ENCODE results near the gene GATC. TPM values are rescaled to one million over a fixed set of nuclear protein-coding genes. Genes with fewer than 3 reads are reported as not detected.

The GATC gene
- total and polyA plus RNA-seq, 2 donors (not counting 1 experiment from before 2014, with no cell fraction given) = 15.0 to 26.0 TPM

DNA sequence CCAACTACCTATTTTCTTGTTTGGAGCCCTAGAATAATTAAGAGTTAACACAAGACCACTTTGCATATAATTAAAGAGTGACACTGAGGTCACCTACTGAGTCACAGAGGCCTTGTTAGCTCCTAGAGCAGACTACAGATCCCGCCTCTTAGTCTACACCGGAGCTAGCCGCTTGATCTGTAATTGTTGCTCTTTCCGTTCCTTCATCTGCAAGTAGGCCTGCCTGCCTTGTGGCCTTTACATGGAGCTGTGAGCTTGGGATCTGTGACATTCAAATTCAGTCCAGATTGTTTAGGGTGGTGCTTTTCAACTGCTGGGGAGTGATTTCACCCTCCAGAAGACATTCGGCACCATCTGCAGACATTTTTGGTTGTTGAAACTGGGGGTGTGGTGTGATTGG, 44.1 kb downstream of the GATC start:
- Mint-ChIP-seq H3K4me3 (no peak overlapping the region), H3K27me3 (no peaks in the 10 kb centered on the region), H3K4me1 (peaks cover 9% of the 10 kb centered on the region), H3K27ac (no peak overlapping the region), H3K9me3 (ENCODE audit: insufficient read depth) (no peaks in the 10 kb centered on the region)
- TF ChIP-seq EZH2 (IDR thresholded peaks at IDR 0.05; ENCODE audit: borderline replicate concordance, insufficient read depth, low read depth, low read length, poor library complexity, severe bottlenecking) = no peak
- no peak for TF ChIP-seq CTCF (IDR thresholded peaks at IDR 0.05)
- Histone ChIP-seq H3K36me3 (replicated peaks in 1 of 2; ENCODE audit: control extremely low read depth in 1 of 2, control insufficient read depth in 1 of 2, extremely low read depth in 1 of 2, insufficient read depth in 2 of 2, low read length in 1 of 2) (no peaks in the 10 kb centered on the region), H3K27ac (ENCODE audit: low read length in 2 of 2) (no peak overlapping the region), H3K27me3 (replicated peaks in 1 of 4; ENCODE audit: control extremely low read depth in 1 of 4, control insufficient read depth in 3 of 4, insufficient read depth in 4 of 4, low read length in 3 of 4) (no peaks in the 10 kb centered on the region), H2AFZ (ENCODE audit: insufficient read depth, low read depth, low read length, poor library complexity, severe bottlenecking) (no peak overlapping the region), H3K4me1 (ENCODE audit: control insufficient read depth in 2 of 2, insufficient read depth in 2 of 2, low read length in 2 of 2) (peaks cover 4 to 5% of the 10 kb centered on the region in 2 donors), H3K4me2 (replicated peaks; ENCODE audit: low read depth, low read length, poor library complexity, severe bottlenecking) (no peak overlapping the region), H3K9ac (ENCODE audit: low read length) (no peak overlapping the region), H3K79me2 (ENCODE audit: control insufficient read depth, insufficient read depth, low read length) (peaks cover 5% of the 10 kb centered on the region), H4K20me1 (ENCODE audit: control insufficient read depth, insufficient read depth, low read length, poor library complexity, severe bottlenecking) (no peaks in the 10 kb centered on the region), H3K4me3 (ENCODE audit: control extremely low read depth in 1 of 5, extremely low read depth in 1 of 5, insufficient read depth in 1 of 5, low read depth in 2 of 5, low read length in 4 of 5) (no peak overlapping the region), H3K9me3 (ENCODE audit: control extremely low read depth in 1 of 3, control insufficient read depth in 2 of 3, insufficient read depth in 1 of 3, low read length in 2 of 3) (no peaks in the 10 kb centered on the region)
- ATAC-seq (ENCODE audit: low read depth) (no peak), DNase-seq (no peak)
- WGBS (ENCODE audit: insufficient coverage) = 100% methylated on average over 1 of the region's 5 CpGs
- intact Hi-C loops (cut with micrococcal nuclease) = no loop called here
- ChIA-PET CTCF (interaction anchor here (1.7 kb wide), 1 partner anchor 22 kb away, joined by 4 read pairs; no protein-coding TSS in a partner anchor), POLR2A (no interaction called here)

DNA sequence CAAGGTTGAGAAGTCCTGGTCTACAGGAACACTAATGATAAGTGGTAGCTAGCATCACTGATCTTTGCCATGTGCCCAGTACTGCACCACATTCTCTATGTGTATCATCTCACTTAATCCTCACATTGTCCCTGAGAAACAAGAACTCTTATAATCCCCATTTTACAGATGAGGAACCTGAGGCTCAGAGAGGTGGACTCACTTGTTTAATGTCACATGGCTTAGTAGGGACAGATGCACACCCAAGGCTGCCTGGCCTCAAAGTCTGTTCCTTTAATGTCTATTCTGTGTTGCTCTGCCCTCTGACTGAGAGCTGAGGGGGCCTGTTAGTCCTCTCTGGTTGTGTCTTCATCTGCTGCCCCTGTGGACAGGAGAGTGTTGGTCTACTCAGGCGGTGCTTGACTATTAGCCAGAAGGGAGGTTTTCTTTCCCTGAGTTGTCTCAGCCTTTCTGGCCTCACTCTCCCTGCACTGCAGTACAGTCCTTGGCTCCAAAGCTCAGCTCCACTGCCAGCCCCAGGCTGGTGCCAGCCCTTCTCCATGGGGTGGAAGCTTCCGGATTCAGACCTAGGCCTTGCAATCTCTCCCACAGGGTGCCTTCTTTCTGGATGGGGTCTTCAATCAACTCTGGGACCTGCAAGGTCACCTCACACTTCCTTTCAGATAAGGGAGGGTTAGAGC, 44.7 kb downstream of the GATC start:
- H3K4me3 Mint-ChIP-seq = no peak overlapping the region
- Histone ChIP-seq H4K20me1 (ENCODE audit: control insufficient read depth, insufficient read depth, low read length, poor library complexity, severe bottlenecking) (no peaks in the 10 kb centered on the region), H2AFZ (ENCODE audit: insufficient read depth, low read depth, low read length, poor library complexity, severe bottlenecking) (no peak overlapping the region), H3K27me3 (replicated peaks in 1 of 4; ENCODE audit: control extremely low read depth in 1 of 4, control insufficient read depth in 3 of 4, insufficient read depth in 4 of 4, low read length in 3 of 4) (no peaks in the 10 kb centered on the region), H3K4me3 (ENCODE audit: control extremely low read depth in 1 of 5, extremely low read depth in 1 of 5, insufficient read depth in 1 of 5, low read depth in 2 of 5, low read length in 4 of 5) (no peak overlapping the region), H3K27ac (ENCODE audit: low read length in 2 of 2) (no peak overlapping the region), H3K9ac (ENCODE audit: low read length) (no peak overlapping the region), H3K36me3 (replicated peaks in 1 of 2; ENCODE audit: control extremely low read depth in 1 of 2, control insufficient read depth in 1 of 2, extremely low read depth in 1 of 2, insufficient read depth in 2 of 2, low read length in 1 of 2) (no peaks in the 10 kb centered on the region), H3K79me2 (ENCODE audit: control insufficient read depth, insufficient read depth, low read length) (peaks cover 7% of the 10 kb centered on the region), H3K4me1 (ENCODE audit: control insufficient read depth in 2 of 2, insufficient read depth in 2 of 2, low read length in 2 of 2) (peaks cover 6% of the 10 kb centered on the region in 2 donors), H3K9me3 (ENCODE audit: control extremely low read depth in 1 of 3, control insufficient read depth in 2 of 3, insufficient read depth in 1 of 3, low read length in 2 of 3) (no peaks in the 10 kb centered on the region), H3K4me2 (replicated peaks; ENCODE audit: low read depth, low read length, poor library complexity, severe bottlenecking) (no peak overlapping the region)
- ChIA-PET CTCF (interaction anchor here (1.7 kb wide), 1 partner anchor 23 kb away, joined by 4 read pairs; no protein-coding TSS in a partner anchor), POLR2A (no interaction called here)
- TF ChIP-seq CTCF (IDR thresholded peaks at IDR 0.05) (no peak), EZH2 (IDR thresholded peaks at IDR 0.05; ENCODE audit: borderline replicate concordance, insufficient read depth, low read depth, low read length, poor library complexity, severe bottlenecking) (no peak)
- H3K27ac Mint-ChIP-seq = no peak overlapping the region
- intact Hi-C loops (cut with micrococcal nuclease) = no loop called here
- peaks cover 13% of the 10 kb centered on the region for H3K4me1 Mint-ChIP-seq
- DNase-seq (no peak), ATAC-seq (ENCODE audit: low read depth) (no peak)
- H3K27me3 Mint-ChIP-seq = no peaks in the 10 kb centered on the region
- H3K9me3 Mint-ChIP-seq (ENCODE audit: insufficient read depth) = no peaks in the 10 kb centered on the region
- WGBS (ENCODE audit: insufficient coverage) = 100% methylated on average over 1 of the region's 2 CpGs
